Endothelial cell of umbilical vein (primary cell): Measurements from ENCODE around the gene YARS1. TPM values are rescaled to one million over a fixed set of nuclear protein-coding genes. Genes with fewer than 3 reads are reported as not detected.

ENCODE experiments used
- BruUV-seq: library from RNA; stranded (reverse); fragments of 400-500 nt; replicated peaks from 2 replicates; lab custom pipeline; 2021; lab: Mats Ljungman, UMichigan
- CTCF ChIA-PET: fragments of 300-600, 350-600 bp; sonication (Branson Sonifier 250); formaldehyde crosslinking; loops from one replicate; lab custom pipeline; 2021; ENCODE audit warnings: antibody characterized with exemption, inconsistent platforms; lab: Charles Lee
- POLR2A ChIA-PET: fragments of 300-600, 350-600 bp; sonication (Branson Sonifier 250); formaldehyde crosslinking; loops from one replicate; lab custom pipeline; 2021; ENCODE audit warnings: antibody characterized with exemption, inconsistent platforms; lab: Charles Lee
- DNase-seq: peaks from one replicate; pipeline ENCODE4 v3.0.0-alpha.2; 2011; ENCODE audit warnings: low read depth, low spot score
- FAIRE-seq: peaks from 2 replicates; lab custom pipeline; 2011; peaks lifted over from hg19 to GRCh38; lab: Jason Lieb, UNC
- H2AFZ ChIP-seq: 2 replicates; pipeline ENCODE4 v1.6.0; 2012; ENCODE audit warnings: low read depth, low read length, control low read depth, inconsistent platforms
- H3K27ac ChIP-seq: 2 replicates; pipeline ENCODE4 v1.5.1; 2011; ENCODE audit warnings: low read depth, mild to moderate bottlenecking, control low read depth, low read length, moderate library complexity; ENCODE audit not compliant: insufficient read depth
- H3K27me3 ChIP-seq, 2 experiments: 2 replicates each; pipeline versions ENCODE4 v1.6.0 to v1.6.1; 2011; ENCODE audit warnings: low read length in 2 of 2, mixed read lengths in 1 of 2; ENCODE audit not compliant: control insufficient read depth in 2 of 2, insufficient read depth in 2 of 2
- H3K36me3 ChIP-seq, 2 experiments: 2 replicates in 1 of 2; 3 replicates in 1 of 2; pipeline ENCODE4 v1.5.1; 2011; ENCODE audit warnings: low read length in 2 of 2, mild to moderate bottlenecking in 1 of 2, moderate library complexity in 1 of 2; ENCODE audit not compliant: control insufficient read depth in 2 of 2, insufficient read depth in 2 of 2; ENCODE audit errors: extremely low read depth in 1 of 2
- H3K4me1 ChIP-seq: 3 replicates; pipeline ENCODE4 v1.5.1; 2011; ENCODE audit warnings: mild to moderate bottlenecking, low read length; ENCODE audit not compliant: control insufficient read depth, insufficient read depth; ENCODE audit errors: extremely low read depth
- H3K4me2 ChIP-seq: 2 replicates; pipeline ENCODE4 v1.6.1; 2011; ENCODE audit warnings: low read length, control low read depth, mixed read lengths; ENCODE audit not compliant: insufficient read depth
- H3K4me3 ChIP-seq, 3 experiments: fragments of 200-600 bp in 1 of 3; sonication (generic), shearing (Covaris generic) in 1 of 3; replicated peaks in 1 of 3; 2 replicates each; pipeline ENCODE4 v1.5.1; 2011 to 2016; ENCODE audit warnings: control low read depth in 3 of 3, low read length in 3 of 3, mild to moderate bottlenecking in 2 of 3, inconsistent platforms in 1 of 3, low read depth in 1 of 3, moderate library complexity in 1 of 3; ENCODE audit not compliant: insufficient read depth in 1 of 3
- H3K79me2 ChIP-seq: 2 replicates; pipeline ENCODE4 v1.6.0; 2012; ENCODE audit warnings: low read length, inconsistent platforms; ENCODE audit not compliant: control insufficient read depth, insufficient read depth
- H3K9ac ChIP-seq: replicated peaks from 2 replicates; pipeline ENCODE3; 2011; ENCODE audit warnings: low read length, control low read depth; ENCODE audit not compliant: insufficient read depth; ENCODE audit errors: extremely low read depth
- H3K9me1 ChIP-seq: replicated peaks from 3 replicates; pipeline ENCODE4 v1.6.0; 2011; ENCODE audit warnings: mild to moderate bottlenecking, low read length; ENCODE audit not compliant: control insufficient read depth, insufficient read depth; ENCODE audit errors: extremely low read depth
- H3K9me3 ChIP-seq: replicated peaks from 2 replicates; pipeline ENCODE4 v1.5.1; 2012; ENCODE audit warnings: low read length, inconsistent platforms; ENCODE audit not compliant: control insufficient read depth, insufficient read depth
- H4K20me1 ChIP-seq: replicated peaks from 2 replicates; pipeline ENCODE3; 2011; ENCODE audit warnings: mild to moderate bottlenecking, low read length; ENCODE audit not compliant: control insufficient read depth, insufficient read depth; ENCODE audit errors: extremely low read depth
- CTCF ChIP-seq, 2 donors: IDR thresholded peaks; 1 replicate in 1 of 2; 2 replicates in 1 of 2; pipeline ENCODE4 v1.5.1; 2011; ENCODE audit warnings: low read length in 2 of 2, mild to moderate bottlenecking in 2 of 2, moderate library complexity in 2 of 2, control low read depth in 1 of 2, inconsistent platforms in 1 of 2, low read depth in 1 of 2; ENCODE audit not compliant: insufficient read depth in 1 of 2; ENCODE audit errors: extremely low read depth in 1 of 2
- EZH2 ChIP-seq: IDR thresholded peaks from 2 replicates; pipeline ENCODE4 v1.6.1; 2012; ENCODE audit warnings: borderline replicate concordance, low read depth, mild to moderate bottlenecking, moderate library complexity, low read length, inconsistent platforms; ENCODE audit not compliant: severe bottlenecking
- FOS ChIP-seq: IDR thresholded peaks from 2 replicates; pipeline ENCODE4 v1.6.1; 2011; ENCODE audit warnings: mild to moderate bottlenecking, low read length, moderate library complexity, borderline replicate concordance; ENCODE audit not compliant: insufficient read depth
- GATA2 ChIP-seq: IDR thresholded peaks from 2 replicates; pipeline ENCODE4 v1.7.0; 2011; ENCODE audit warnings: low read depth, mild to moderate bottlenecking, moderate library complexity, mixed read lengths, low read length; ENCODE audit not compliant: insufficient read length, insufficient read depth
- JUN ChIP-seq: IDR thresholded peaks from 2 replicates; pipeline ENCODE4 v1.6.1; 2011; ENCODE audit warnings: borderline replicate concordance, low read depth; ENCODE audit not compliant: insufficient read length, insufficient read depth
- MYC ChIP-seq: IDR thresholded peaks from one replicate; pipeline ENCODE4 v1.6.1; 2011; ENCODE audit warnings: mild to moderate bottlenecking, low read depth, low read length
- POLR2A ChIP-seq: IDR thresholded peaks from 2 replicates; pipeline ENCODE4 v1.6.1; 2012; ENCODE audit warnings: low read depth, mild to moderate bottlenecking, control low read depth, low read length
- POLR2AphosphoS5 ChIP-seq: IDR thresholded peaks from 2 replicates; pipeline ENCODE4 v1.6.1; 2012; ENCODE audit warnings: low read depth, mild to moderate bottlenecking, control low read depth, low read length, moderate library complexity; ENCODE audit not compliant: insufficient read depth
- dilution Hi-C: fragments of 300-500 bp; cut with MboI; formaldehyde crosslinking; loops from one replicate; pipeline ENCODE4 v1.15.0; 2019; ENCODE audit warnings: low sequenced_read_pairs; ENCODE audit not compliant: extremely low pct_ligation_motif_present
- intact Hi-C: fragments of 100-400 bp; cut with micrococcal nuclease; formaldehyde crosslinking; loops from one replicate; pipeline ENCODE4 v1.10.0; 2022
- polyA plus RNA-seq, 4 experiments: library from polyadenylated mRNA; depleted of rRNA in 3 of 4; stranded (reverse) in 3 of 4; unstranded in 1 of 4; fragments of >200 nt; gene quantifications; 2 replicates each; pipeline versions ENCODE4 v1.2.1 to v1.2.3, GENCODE V29; 2011 to 2012; ENCODE audit warnings: missing spikeins in 1 of 4
- total RNA-seq: library from RNA; stranded (reverse); gene quantifications from 2 replicates; pipeline ENCODE4 v1.2.3, GENCODE V29; 2021
- TF ChIP-seq, protein P1 (sequence below): IDR thresholded peaks from 2 replicates; pipeline ENCODE4 v1.6.1; 2011; ENCODE audit not compliant: insufficient read depth, insufficient read length

Gene YARS1
- total and polyA plus RNA-seq, 2 donors (not counting 3 experiments of a cell fraction or from before 2014, with no cell fraction given): 38.2 to 144 TPM

GRCh38 chr1:32767156-32767555 is 50.0 kb downstream of the YARS1 start:
- FAIRE-seq: no peak
- no peaks in the 10 kb centered on the region for H3K27me3 ChIP-seq
- intact Hi-C loops (no loop called here), dilution Hi-C loops (no loop called here)
- H3K9me3 ChIP-seq: no peaks in the 10 kb centered on the region
- H3K4me2 ChIP-seq: no peak overlapping the region
- BruUV-seq: no TSS peak
- ChIA-PET POLR2A (no interaction called here), CTCF (interaction anchor here (12.2 kb wide), 1 partner anchor 54 kb away, joined by 392 read pairs; no protein-coding TSS in a partner anchor)
- H3K4me3 ChIP-seq: no peak overlapping the region
- H4K20me1 ChIP-seq: no peaks in the 10 kb centered on the region
- no peak overlapping the region for H2AFZ ChIP-seq
- TF ChIP-seq JUN: no peak
- TF ChIP-seq POLR2AphosphoS5: no peak
- no peak for TF ChIP-seq CTCF (IDR thresholded peaks at IDR 0.05; ENCODE audit: extremely low read depth in 1 of 2, insufficient read depth in 1 of 2, low read depth in 1 of 2, low read length in 2 of 2)
- no peak for TF ChIP-seq POLR2A
- no peaks in the 10 kb centered on the region for H3K9me1 ChIP-seq
- H3K4me1 ChIP-seq: peaks cover 7% of the 10 kb centered on the region
- H3K79me2 ChIP-seq: no peaks in the 10 kb centered on the region
- peaks cover 0 to 4% of the 10 kb centered on the region in 2 experiments for H3K36me3 ChIP-seq
- H3K27ac ChIP-seq: no peak overlapping the region
- DNase-seq: no peak
- no peak overlapping the region for H3K9ac ChIP-seq

DNA sequence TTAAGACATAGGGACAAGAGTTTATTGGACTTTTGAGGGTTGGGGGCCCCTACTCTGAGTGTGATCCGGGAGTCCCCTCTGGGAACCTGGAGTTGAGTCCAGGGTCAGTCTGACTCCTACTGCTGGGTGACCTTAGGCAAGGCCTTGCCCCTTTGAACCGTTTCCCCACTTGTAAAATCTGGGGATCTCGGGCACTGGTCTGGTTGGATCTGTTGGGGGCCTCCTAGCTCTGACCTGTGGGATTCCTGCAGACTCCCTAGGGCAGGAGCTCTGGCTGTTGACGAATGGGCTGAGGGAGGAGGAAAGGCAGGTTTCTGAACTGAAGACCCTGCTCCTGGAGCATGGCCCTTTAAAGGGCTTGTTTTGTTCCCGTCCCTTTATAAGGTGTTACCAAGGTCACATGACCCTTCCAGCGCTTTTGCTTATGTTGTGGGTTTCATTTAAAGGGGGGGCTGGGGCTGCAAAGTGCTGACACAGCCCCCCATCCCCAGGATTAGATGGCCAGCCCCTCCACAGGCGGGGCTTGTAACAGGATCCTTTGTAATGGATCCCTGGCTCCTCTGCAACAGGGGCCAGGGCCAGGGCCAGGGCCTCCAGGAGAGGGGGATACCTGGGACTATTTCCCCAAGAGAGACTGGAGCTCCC is 50.7 kb downstream of the YARS1 start:
- Histone ChIP-seq H3K4me3 (no peak overlapping the region), H4K20me1 (no peaks in the 10 kb centered on the region), H3K9ac (no peak overlapping the region), H3K9me1 (no peaks in the 10 kb centered on the region), H3K27me3 (no peaks in the 10 kb centered on the region), H3K79me2 (no peaks in the 10 kb centered on the region), H3K9me3 (no peaks in the 10 kb centered on the region), H2AFZ (no peak overlapping the region), H3K36me3 (peaks cover 0 to 4% of the 10 kb centered on the region in 2 experiments), H3K27ac (no peak overlapping the region), H3K4me1 (peaks cover 7% of the 10 kb centered on the region), H3K4me2 (no peak overlapping the region)
- no peak for TF ChIP-seq EZH2
- no peak for TF ChIP-seq CTCF (IDR thresholded peaks at IDR 0.05; ENCODE audit: extremely low read depth in 1 of 2, insufficient read depth in 1 of 2, low read depth in 1 of 2, low read length in 2 of 2)
- TF ChIP-seq GATA2: no peak
- no peak for TF ChIP-seq FOS
- TF ChIP-seq, protein P1, sequence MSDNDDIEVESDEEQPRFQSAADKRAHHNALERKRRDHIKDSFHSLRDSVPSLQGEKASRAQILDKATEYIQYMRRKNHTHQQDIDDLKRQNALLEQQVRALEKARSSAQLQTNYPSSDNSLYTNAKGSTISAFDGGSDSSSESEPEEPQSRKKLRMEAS: no peak
- TF ChIP-seq MYC: no peak
- TF ChIP-seq POLR2AphosphoS5: no peak
- no peak for TF ChIP-seq JUN
- no peak for TF ChIP-seq POLR2A
- dilution Hi-C loops: no loop called here
- POLR2A ChIA-PET: no interaction called here
- DNase-seq: no peak
- CTCF ChIA-PET: interaction anchor here (12.2 kb wide), 1 partner anchor 54 kb away, joined by 392 read pairs; no protein-coding TSS in a partner anchor
- intact Hi-C loops: no loop called here
- FAIRE-seq: no peak
- no TSS peak for BruUV-seq
